ENCODE results near the gene SMC6. TPM values are rescaled to one million over a fixed set of nuclear protein-coding genes. Genes with fewer than 3 reads are reported as not detected.

SMC6 gene
- total RNA-seq, 1 experiment from 2014 or later: 44.2 TPM

DNA sequence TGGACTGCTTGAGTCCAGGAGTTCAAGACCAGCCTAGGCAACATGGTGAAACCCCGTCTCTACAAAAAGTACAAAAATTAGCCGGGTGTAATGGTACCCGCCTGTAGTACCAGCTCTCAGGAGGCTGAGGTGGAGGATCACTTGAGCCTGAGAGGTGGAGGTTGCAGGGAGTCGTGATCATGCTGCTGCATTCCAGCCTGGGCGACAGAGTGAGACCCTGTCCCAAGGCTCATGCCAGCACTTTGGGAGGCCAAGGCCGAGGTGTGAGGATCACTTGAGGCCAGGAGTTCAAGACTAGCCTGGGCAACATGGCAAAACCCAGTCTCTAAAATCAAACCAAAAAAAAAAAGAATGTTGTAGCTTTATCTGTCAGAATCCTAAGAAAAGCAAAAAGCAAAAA, 25.4 kb downstream of the SMC6 start:
- H3K27me3 ChIP-seq (ENCODE audit: low read length): no peaks in the 10 kb centered on the region
- DNase-seq: no peak
- no peak overlapping the region for H3K9ac ChIP-seq (ENCODE audit: low read length)
- peaks cover 3% of the 10 kb centered on the region for H3K4me1 ChIP-seq (ENCODE audit: low read length)
- H3K4me2 ChIP-seq (ENCODE audit: low read depth, low read length, poor library complexity, severe bottlenecking): no peak overlapping the region
- no peaks in the 10 kb centered on the region for H3K9me2 ChIP-seq (replicated peaks; ENCODE audit: insufficient read depth, low read length)
- H2AFZ ChIP-seq (ENCODE audit: low read length): no peak overlapping the region
- peaks cover 48% of the 10 kb centered on the region; the same call in 1 of the 2 replicates for H3K36me3 ChIP-seq (ENCODE audit: insufficient read depth, low read length)
- no peaks in the 10 kb centered on the region for H3K9me3 ChIP-seq (ENCODE audit: low read length)
- no peaks in the 10 kb centered on the region for H4K20me1 ChIP-seq (ENCODE audit: insufficient read depth, low read depth, low read length)
- H3K79me2 ChIP-seq (ENCODE audit: low read length): 0 out of 2 replicates have a peak, but pooled peaks cover 4% of the 10 kb centered on the region
- H3K4me3 ChIP-seq (ENCODE audit: low read length): no peak overlapping the region
- H3K27ac ChIP-seq (ENCODE audit: low read length): no peak overlapping the region

DNA sequence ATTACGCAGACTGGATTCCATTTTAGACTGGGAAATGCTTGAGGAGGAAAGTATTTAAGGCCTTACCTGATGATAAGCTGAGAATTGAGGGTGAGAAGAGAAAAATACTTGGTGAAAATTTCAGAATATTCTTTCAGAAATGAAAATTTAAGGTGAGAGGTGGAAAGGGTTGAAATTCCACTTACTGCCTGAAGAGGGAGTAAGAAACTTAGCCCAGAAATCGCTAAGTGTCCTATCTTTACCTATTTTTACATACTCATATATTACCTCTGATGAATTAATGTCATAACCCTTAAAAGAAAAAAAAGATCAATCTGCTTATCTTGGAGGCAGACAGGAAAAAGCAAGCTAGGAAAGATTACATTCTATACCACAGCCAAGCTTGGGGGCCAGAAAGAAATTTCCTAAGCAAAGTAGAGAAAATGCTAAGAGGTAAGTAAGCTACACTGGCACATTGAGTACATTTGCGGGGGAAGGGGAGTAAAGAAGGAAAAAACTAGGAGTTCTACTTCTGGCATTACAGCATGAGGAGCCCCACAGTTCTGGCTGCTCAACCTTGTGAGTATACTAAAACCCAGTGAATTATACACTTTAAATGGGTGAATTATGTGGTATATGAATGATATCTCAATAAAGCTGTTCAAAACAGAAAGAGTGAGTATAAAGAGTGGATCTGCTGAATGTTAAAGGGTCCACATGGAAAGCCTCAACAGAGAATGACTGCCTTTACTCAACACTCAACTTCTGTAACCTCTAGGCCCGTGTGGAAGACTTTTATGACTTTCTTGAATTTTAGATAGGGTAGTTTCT, 33.8 kb downstream of the SMC6 start:
- peaks cover 45% of the 10 kb centered on the region; the same call in 1 of the 2 replicates for H3K36me3 ChIP-seq (ENCODE audit: insufficient read depth, low read length)
- H3K4me3 ChIP-seq (ENCODE audit: low read length): no peak overlapping the region
- H3K9ac ChIP-seq (ENCODE audit: low read length): no peak overlapping the region
- H3K9me3 ChIP-seq (ENCODE audit: low read length): no peaks in the 10 kb centered on the region
- H3K27ac ChIP-seq (ENCODE audit: low read length): peak overlapping the region; percentile 15
- H3K27me3 ChIP-seq (ENCODE audit: low read length): no peaks in the 10 kb centered on the region
- peaks cover 4% of the 10 kb centered on the region; the same call in 1 of the 2 replicates for H3K79me2 ChIP-seq (ENCODE audit: low read length)
- no peak overlapping the region for H3K4me2 ChIP-seq (ENCODE audit: low read depth, low read length, poor library complexity, severe bottlenecking)
- no peaks in the 10 kb centered on the region for H4K20me1 ChIP-seq (ENCODE audit: insufficient read depth, low read depth, low read length)
- H2AFZ ChIP-seq (ENCODE audit: low read length): no peak overlapping the region
- peaks cover 9% of the 10 kb centered on the region for H3K4me1 ChIP-seq (ENCODE audit: low read length)
- no peaks in the 10 kb centered on the region for H3K9me2 ChIP-seq (replicated peaks; ENCODE audit: insufficient read depth, low read length)
- peak; percentile 75 for DNase-seq

DNA sequence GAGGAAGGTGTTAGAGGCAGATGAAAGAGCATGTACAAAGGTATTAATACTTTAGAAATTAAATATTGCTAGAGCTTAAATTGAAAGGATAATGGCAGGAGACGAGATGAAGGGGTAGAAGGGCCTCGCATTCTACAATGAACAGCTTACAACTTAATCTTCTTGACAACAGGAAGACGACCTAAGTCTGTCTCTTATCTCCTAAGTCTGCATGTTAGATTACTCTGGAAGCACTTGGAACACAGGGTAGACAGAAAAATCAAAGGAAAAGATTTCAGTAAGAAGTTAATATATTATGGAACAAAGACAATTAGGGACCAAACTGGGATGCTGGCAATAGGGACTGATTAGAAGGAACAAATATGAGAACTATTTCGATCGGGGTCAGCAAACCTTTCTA, 34.9 kb downstream of the SMC6 start:
- Histone ChIP-seq H3K9ac (ENCODE audit: low read length) (no peak overlapping the region), H3K9me2 (replicated peaks; ENCODE audit: insufficient read depth, low read length) (no peaks in the 10 kb centered on the region), H3K4me3 (ENCODE audit: low read length) (no peak overlapping the region), H3K36me3 (ENCODE audit: insufficient read depth, low read length) (peaks cover 44% of the 10 kb centered on the region), H3K9me3 (ENCODE audit: low read length) (no peaks in the 10 kb centered on the region), H3K27ac (ENCODE audit: low read length) (no peak overlapping the region), H3K27me3 (ENCODE audit: low read length) (no peaks in the 10 kb centered on the region), H4K20me1 (ENCODE audit: insufficient read depth, low read depth, low read length) (no peaks in the 10 kb centered on the region), H3K4me1 (ENCODE audit: low read length) (peaks cover 9% of the 10 kb centered on the region), H3K79me2 (ENCODE audit: low read length) (peaks cover 3% of the 10 kb centered on the region; the same call in 1 of the 2 replicates), H3K4me2 (ENCODE audit: low read depth, low read length, poor library complexity, severe bottlenecking) (no peak overlapping the region), H2AFZ (ENCODE audit: low read length) (no peak overlapping the region)
- no peak for DNase-seq

DNA sequence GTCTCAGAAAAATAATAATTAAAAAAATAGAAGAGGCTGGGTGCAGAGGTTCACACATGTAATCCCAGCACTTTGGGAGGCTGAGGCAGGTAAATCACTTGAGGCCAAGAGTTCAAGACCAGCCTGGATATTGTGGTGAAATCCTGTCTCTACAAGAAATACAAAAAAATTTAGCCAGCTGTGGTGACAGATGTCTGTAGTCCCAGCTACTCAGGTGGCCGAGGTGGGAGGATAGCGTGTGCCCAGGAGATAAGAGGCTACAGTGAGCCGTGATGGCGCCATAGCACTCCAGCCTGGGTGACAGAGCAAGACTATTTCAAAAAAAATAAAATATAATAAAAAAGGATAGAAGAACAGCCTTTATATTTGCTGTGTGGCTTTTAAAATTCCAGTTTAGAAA, 35.9 kb downstream of the SMC6 start:
- H3K9ac ChIP-seq (ENCODE audit: low read length): no peak overlapping the region
- no peak overlapping the region for H3K4me2 ChIP-seq (ENCODE audit: low read depth, low read length, poor library complexity, severe bottlenecking)
- DNase-seq: no peak

DNA sequence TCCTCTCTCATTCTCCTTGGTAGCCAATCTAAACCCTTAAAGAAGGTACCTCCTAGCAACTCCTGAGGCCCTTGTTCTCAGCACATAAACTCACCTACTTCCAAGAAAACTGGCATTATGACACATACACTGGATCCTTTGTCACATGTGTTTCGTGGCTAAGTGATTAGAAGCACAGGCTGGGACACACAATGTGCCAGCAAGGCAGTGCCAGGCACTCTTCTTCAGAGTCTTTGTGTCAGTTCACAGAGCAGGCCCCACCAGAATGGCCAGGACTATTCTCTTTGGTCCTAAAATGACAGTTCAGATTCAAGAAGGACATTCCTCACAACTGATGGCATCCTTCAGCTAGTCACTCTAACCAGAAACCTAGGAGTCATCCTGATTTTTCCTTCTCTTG, 40.3 kb downstream of the SMC6 start:
- no peaks in the 10 kb centered on the region for H3K9me3 ChIP-seq (ENCODE audit: low read length)
- no peaks in the 10 kb centered on the region for H4K20me1 ChIP-seq (ENCODE audit: insufficient read depth, low read depth, low read length)
- peaks cover 43% of the 10 kb centered on the region for H3K36me3 ChIP-seq (ENCODE audit: insufficient read depth, low read length)
- no peaks in the 10 kb centered on the region for H3K9me2 ChIP-seq (replicated peaks; ENCODE audit: insufficient read depth, low read length)
- DNase-seq: no peak
- no peaks in the 10 kb centered on the region for H3K27me3 ChIP-seq (ENCODE audit: low read length)
- no peak overlapping the region for H3K9ac ChIP-seq (ENCODE audit: low read length)
- H3K4me3 ChIP-seq (ENCODE audit: low read length): no peak overlapping the region
- no peak overlapping the region for H3K27ac ChIP-seq (ENCODE audit: low read length)
- H3K79me2 ChIP-seq (ENCODE audit: low read length): no peaks in the 10 kb centered on the region
- no peak overlapping the region for H2AFZ ChIP-seq (ENCODE audit: low read length)
- no peak overlapping the region for H3K4me2 ChIP-seq (ENCODE audit: low read depth, low read length, poor library complexity, severe bottlenecking)
- no peaks in the 10 kb centered on the region for H3K4me1 ChIP-seq (ENCODE audit: low read length)

More for the DNA sequence above, 35.9 kb downstream of the SMC6 start:
- Histone ChIP-seq H3K79me2 (ENCODE audit: low read length) (no peaks in the 10 kb centered on the region; the same call in 1 of the 2 replicates), H3K36me3 (ENCODE audit: insufficient read depth, low read length) (peaks cover 42% of the 10 kb centered on the region), H3K9me2 (replicated peaks; ENCODE audit: insufficient read depth, low read length) (no peaks in the 10 kb centered on the region), H3K4me3 (ENCODE audit: low read length) (no peak overlapping the region), H3K9me3 (ENCODE audit: low read length) (no peaks in the 10 kb centered on the region), H2AFZ (ENCODE audit: low read length) (no peak overlapping the region), H3K27me3 (ENCODE audit: low read length) (no peaks in the 10 kb centered on the region), H4K20me1 (ENCODE audit: insufficient read depth, low read depth, low read length) (no peaks in the 10 kb centered on the region), H3K27ac (ENCODE audit: low read length) (no peak overlapping the region), H3K4me1 (ENCODE audit: low read length) (peaks cover 9% of the 10 kb centered on the region)

DNA sequence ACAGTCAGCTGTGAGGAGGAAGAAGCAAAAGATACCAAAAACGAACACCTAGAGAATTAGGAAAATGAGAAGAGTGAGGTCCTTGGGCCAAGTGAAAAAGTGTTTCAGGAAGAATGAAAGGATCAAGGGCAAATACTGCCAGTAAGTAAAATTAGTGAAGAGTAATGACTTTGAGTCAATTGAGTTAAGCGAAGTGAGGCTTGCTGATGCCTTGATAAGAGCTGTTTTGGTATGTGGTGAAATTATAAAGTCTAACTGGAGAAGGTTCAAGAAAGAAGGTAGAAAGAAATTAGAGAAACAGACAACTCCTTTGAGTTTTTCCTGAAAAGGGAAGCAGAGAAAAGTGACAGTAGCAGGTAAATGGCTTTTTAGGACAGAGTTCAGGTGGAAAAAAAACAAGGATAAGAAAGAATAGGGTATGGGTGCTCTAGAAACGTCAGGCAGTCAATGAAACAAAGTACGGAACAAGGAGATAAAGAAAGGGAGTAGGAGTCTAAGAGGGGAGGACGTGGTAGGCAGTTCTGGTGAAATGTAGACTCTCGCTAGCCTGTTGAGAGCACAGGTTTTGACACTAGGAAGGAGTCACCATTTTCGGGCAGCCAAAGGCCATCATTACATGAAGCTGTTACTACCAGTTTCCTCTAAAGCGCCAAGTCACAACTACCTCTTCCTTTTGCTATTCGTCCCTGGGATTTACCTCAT, 42.9 kb downstream of the SMC6 start:
- no peaks in the 10 kb centered on the region for H3K4me1 ChIP-seq (ENCODE audit: low read length)
- no peak overlapping the region for H3K27ac ChIP-seq (ENCODE audit: low read length)
- H2AFZ ChIP-seq (ENCODE audit: low read length): no peak overlapping the region
- H3K9ac ChIP-seq (ENCODE audit: low read length): no peak overlapping the region
- H3K79me2 ChIP-seq (ENCODE audit: low read length): no peaks in the 10 kb centered on the region
- H3K27me3 ChIP-seq (ENCODE audit: low read length): no peaks in the 10 kb centered on the region
- H3K4me2 ChIP-seq (ENCODE audit: low read depth, low read length, poor library complexity, severe bottlenecking): no peak overlapping the region
- no peaks in the 10 kb centered on the region for H3K9me3 ChIP-seq (ENCODE audit: low read length)
- H4K20me1 ChIP-seq (ENCODE audit: insufficient read depth, low read depth, low read length): no peaks in the 10 kb centered on the region
- no peak overlapping the region for H3K4me3 ChIP-seq (ENCODE audit: low read length)
- peaks cover 55% of the 10 kb centered on the region for H3K36me3 ChIP-seq (ENCODE audit: insufficient read depth, low read length)
- H3K9me2 ChIP-seq (replicated peaks; ENCODE audit: insufficient read depth, low read length): no peaks in the 10 kb centered on the region
- DNase-seq: no peak

DNA sequence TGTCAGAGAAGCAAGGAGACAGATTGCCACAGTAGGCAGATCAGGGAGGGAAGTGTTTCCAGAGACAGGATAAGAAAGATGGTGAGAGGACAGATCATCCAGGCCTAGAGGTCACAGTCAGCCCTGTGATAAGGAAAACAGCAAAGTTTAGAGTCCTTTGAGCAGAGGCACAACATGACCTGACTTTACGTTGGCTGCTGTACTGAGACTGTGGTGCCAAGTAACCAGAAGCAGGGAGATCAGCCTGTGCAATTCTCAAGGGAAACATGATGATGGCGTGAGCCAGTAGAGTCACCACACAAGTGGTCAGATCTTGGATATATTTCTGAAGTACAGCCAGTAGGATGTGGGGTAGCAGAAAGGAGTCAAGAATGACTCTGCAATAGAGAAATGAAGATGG, 43.7 kb downstream of the SMC6 start:
- Histone ChIP-seq H3K27me3 (ENCODE audit: low read length) (no peaks in the 10 kb centered on the region), H3K9me2 (replicated peaks; ENCODE audit: insufficient read depth, low read length) (no peaks in the 10 kb centered on the region), H3K9me3 (ENCODE audit: low read length) (no peaks in the 10 kb centered on the region), H4K20me1 (ENCODE audit: insufficient read depth, low read depth, low read length) (no peaks in the 10 kb centered on the region), H3K36me3 (ENCODE audit: insufficient read depth, low read length) (peaks cover 59% of the 10 kb centered on the region), H3K27ac (ENCODE audit: low read length) (no peak overlapping the region), H3K4me1 (ENCODE audit: low read length) (no peaks in the 10 kb centered on the region), H3K4me2 (ENCODE audit: low read depth, low read length, poor library complexity, severe bottlenecking) (no peak overlapping the region), H3K79me2 (ENCODE audit: low read length) (no peaks in the 10 kb centered on the region), H2AFZ (ENCODE audit: low read length) (no peak overlapping the region), H3K4me3 (ENCODE audit: low read length) (no peak overlapping the region), H3K9ac (ENCODE audit: low read length) (no peak overlapping the region)
- DNase-seq: no peak

DNA sequence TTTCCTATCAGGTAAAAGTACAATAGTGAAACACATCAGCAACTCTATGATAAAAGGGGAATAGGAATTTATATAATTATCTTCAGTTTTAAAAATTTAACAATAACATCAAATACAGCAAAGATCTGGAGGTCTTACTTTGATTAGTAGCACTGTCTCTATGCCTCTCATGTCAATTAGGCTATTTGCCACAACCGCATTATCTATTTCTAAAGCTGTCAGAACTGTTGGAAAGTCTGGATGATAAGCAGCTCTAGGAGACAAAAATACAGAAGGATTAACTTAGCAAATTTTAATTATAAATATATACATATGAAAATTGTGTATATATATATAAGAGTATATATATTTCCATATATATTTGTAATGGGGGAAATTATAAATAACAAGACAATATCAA, 45.1 kb downstream of the SMC6 start:
- Histone ChIP-seq H3K79me2 (ENCODE audit: low read length) (no peaks in the 10 kb centered on the region), H3K4me3 (ENCODE audit: low read length) (no peak overlapping the region), H3K9me3 (ENCODE audit: low read length) (no peaks in the 10 kb centered on the region), H3K4me1 (ENCODE audit: low read length) (no peaks in the 10 kb centered on the region), H4K20me1 (ENCODE audit: insufficient read depth, low read depth, low read length) (no peaks in the 10 kb centered on the region), H3K4me2 (ENCODE audit: low read depth, low read length, poor library complexity, severe bottlenecking) (no peak overlapping the region), H3K9ac (ENCODE audit: low read length) (no peak overlapping the region), H2AFZ (ENCODE audit: low read length) (no peak overlapping the region), H3K27ac (ENCODE audit: low read length) (no peak overlapping the region), H3K9me2 (replicated peaks; ENCODE audit: insufficient read depth, low read length) (no peaks in the 10 kb centered on the region), H3K36me3 (ENCODE audit: insufficient read depth, low read length) (peaks cover 55% of the 10 kb centered on the region; the same call in 1 of the 2 replicates), H3K27me3 (ENCODE audit: low read length) (no peaks in the 10 kb centered on the region)
- DNase-seq: no peak
